Measurements from ENCODE around the gene SLC39A11.

- TF ChIP-seq EZH2 (IDR thresholded peaks at IDR 0.05; ENCODE audit: borderline replicate concordance, insufficient read depth, low read length, poor library complexity, severe bottlenecking) (no peak), CTCF (IDR thresholded peaks at IDR 0.05; ENCODE audit: poor library complexity, severe bottlenecking) (no peak), REST (IDR thresholded peaks at IDR 0.05; ENCODE audit: borderline replicate concordance) (no peak), RAD21 (conservative IDR thresholded peaks at IDR 0.05) (no peak), EP300 (conservative IDR thresholded peaks at IDR 0.05; ENCODE audit: poor library complexity, severe bottlenecking) (no peak), MXI1 (conservative IDR thresholded peaks at IDR 0.05; ENCODE audit: poor library complexity, severe bottlenecking) (no peak), TAF1 (IDR thresholded peaks at IDR 0.05; ENCODE audit: low read depth) (no peak), POLR2AphosphoS5 (IDR thresholded peaks at IDR 0.05) (no peak), SMC3 (conservative IDR thresholded peaks at IDR 0.05; ENCODE audit: poor library complexity) (no peak)
These were observed 31.8 kb downstream of the SLC39A11 start for GRCh38 chr17:73060721-73061120.
